ENCODE data around the gene AGXT2.
"Not testable (repeated sequence)": the region's sequence is repeated elsewhere in the genome, so short reads cannot be mapped to it uniquely, and the experiment has no call there.

Gene AGXT2

GRCh38 chr5:35010676-35011075 is 37.1 kb downstream of the AGXT2 start:
- DNase-seq: no peak

GRCh38 chr5:35009657-35010056 is 38.1 kb downstream of the AGXT2 start:
- no peak for DNase-seq

- DNase-seq: no peak
These were observed 38.7 kb downstream of the AGXT2 start for GRCh38 chr5:35009019-35009418.

- DNase-seq: no peak
These were observed 43.0 kb downstream of the AGXT2 start for GRCh38 chr5:35004771-35005170.

GRCh38 chr5:35004200-35004599 is 43.5 kb downstream of the AGXT2 start:
- no peak for DNase-seq

- peak; percentile 58 for DNase-seq
These were observed 44.5 kb downstream of the AGXT2 start for GRCh38 chr5:35003018-35003957.

GRCh38 chr5:35002459-35002858 is 45.3 kb downstream of the AGXT2 start:
- DNase-seq: no peak

- no peak for DNase-seq
These were observed 45.9 kb downstream of the AGXT2 start for GRCh38 chr5:35001842-35002241.

- DNase-seq: no peak
These were observed 49.5 kb downstream of the AGXT2 start for GRCh38 chr5:34998058-34998789.

- DNase-seq: no peak
These were observed 51.5 kb downstream of the AGXT2 start for GRCh38 chr5:34996261-34996660.

GRCh38 chr5:34993951-34994350 is 53.8 kb downstream of the AGXT2 start:
- no peak for DNase-seq

GRCh38 chr5:34991486-34992238 is 56.1 kb downstream of the AGXT2 start:
- DNase-seq: no peak

- no peak for DNase-seq
These were observed 60.8 kb downstream of the AGXT2 start for GRCh38 chr5:34986965-34987364.

GRCh38 chr5:34982823-34983222 is 64.9 kb downstream of the AGXT2 start:
- no peak for DNase-seq

- DNase-seq: no peak
These were observed 69.1 kb downstream of the AGXT2 start for GRCh38 chr5:34978681-34979080.

- DNase-seq: no peak
These were observed 69.7 kb downstream of the AGXT2 start for GRCh38 chr5:34977934-34978613.

- no peak for DNase-seq
These were observed 71.4 kb downstream of the AGXT2 start for GRCh38 chr5:34976347-34976746.

GRCh38 chr5:34971655-34972054 is 76.1 kb downstream of the AGXT2 start:
- not testable (repeated sequence) for DNase-seq

- no peak for DNase-seq
These were observed 77.2 kb downstream of the AGXT2 start for GRCh38 chr5:34970552-34970951.

- DNase-seq: no peak
These were observed 79.5 kb downstream of the AGXT2 start for GRCh38 chr5:34968258-34968657.

GRCh38 chr5:34967540-34967939 is 80.2 kb downstream of the AGXT2 start:
- no peak for DNase-seq

- no peak for DNase-seq
These were observed 88.4 kb downstream of the AGXT2 start for GRCh38 chr5:34959323-34959722.
